HG02938 (cell line): ENCODE measurements around the gene HLA-DOB.
A peak's percentile ranks its signal among the peaks of the same experiment; 100 is the strongest.

ENCODE experiments used
- ATAC-seq: cut with Tn5 transposase; IDR thresholded peaks from one replicate; pipeline ENCODE4 v1.9.1; 2021; ENCODE audit warnings: mild to moderate bottlenecking, moderate library complexity; ENCODE audit not compliant: unreplicated experiment

The HLA-DOB gene

DNA sequence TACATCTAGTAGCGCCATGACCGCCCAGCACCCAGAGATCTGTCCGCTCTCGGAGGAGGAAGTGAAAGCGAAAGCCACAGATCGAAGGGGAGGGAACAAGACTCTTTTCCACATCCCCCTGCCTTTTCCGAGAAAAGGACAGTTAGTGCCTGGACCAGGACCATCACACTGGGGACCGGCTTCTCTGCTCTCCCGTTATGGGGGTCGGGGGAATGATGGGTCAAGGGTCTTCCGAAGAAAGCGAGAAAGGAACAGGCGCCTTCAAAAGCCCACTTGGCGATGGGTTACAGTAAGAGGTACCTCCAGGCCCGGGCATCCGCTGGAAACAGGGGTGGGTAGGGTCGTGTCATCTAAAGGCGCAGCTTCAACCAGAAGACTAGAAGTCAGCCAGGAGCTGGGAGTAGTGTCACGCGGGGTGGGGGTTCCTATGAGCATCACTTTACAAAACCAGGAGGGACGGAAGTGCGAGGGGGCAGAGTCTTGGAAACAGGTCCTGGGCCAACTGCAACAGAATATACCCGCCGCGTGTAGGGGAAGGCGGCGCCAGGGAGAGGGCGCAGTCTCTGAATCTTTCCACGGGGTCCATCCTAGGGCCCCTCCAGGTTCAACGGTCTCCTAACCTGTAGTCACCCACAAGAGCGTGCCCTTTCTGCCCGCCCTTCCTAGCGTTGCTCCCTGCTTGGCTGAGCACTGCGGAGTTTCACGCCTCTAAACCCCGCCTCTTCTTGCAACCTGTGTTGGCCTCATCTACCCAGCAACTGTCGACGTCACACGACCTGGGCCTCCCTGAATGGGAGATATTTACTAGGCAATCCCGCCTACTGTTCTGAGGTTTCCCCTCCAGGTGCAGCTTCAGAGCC, 27.4 kb upstream of the HLA-DOB start, which contains the start of gene PSMB8:
Gene PSMB8, minus strand, starts transcription at position 69 of the 860 bp plus-strand sequence. Its CDS starts 51 bp downstream, at position 18.
- ATAC-seq: peak; percentile 76

DNA sequence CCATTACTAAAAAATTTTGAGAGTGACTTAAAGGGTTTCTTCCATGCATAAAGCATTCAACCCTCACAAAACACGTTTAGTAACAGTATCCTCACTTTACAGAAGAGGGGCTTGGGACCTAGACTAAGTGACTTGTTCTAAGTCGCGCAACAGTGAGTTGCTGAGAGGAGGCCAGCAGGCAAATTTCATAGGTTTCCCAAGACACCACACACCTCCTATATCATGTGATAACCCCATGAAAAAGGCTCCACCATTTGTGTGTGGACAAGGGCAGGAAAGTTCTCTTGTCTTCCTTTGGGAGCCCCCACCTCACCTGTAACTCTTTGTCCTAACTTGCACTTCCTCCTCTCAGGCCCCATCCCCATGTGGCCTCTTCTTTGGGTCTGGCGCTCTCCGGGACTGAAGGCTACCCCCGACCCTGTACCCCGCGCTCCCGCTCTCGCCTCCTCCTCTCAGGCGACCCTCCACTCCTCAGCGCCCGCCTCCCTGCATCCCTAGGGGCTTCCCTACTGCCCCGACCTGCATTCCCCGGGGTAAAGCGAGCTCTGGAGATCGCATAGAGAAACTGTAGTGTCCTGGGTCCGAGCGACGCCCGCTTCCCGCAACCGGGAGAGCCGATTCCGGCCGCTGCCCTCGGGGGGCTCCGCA, 26.7 kb upstream of the HLA-DOB start:
- ATAC-seq: no peak

DNA sequence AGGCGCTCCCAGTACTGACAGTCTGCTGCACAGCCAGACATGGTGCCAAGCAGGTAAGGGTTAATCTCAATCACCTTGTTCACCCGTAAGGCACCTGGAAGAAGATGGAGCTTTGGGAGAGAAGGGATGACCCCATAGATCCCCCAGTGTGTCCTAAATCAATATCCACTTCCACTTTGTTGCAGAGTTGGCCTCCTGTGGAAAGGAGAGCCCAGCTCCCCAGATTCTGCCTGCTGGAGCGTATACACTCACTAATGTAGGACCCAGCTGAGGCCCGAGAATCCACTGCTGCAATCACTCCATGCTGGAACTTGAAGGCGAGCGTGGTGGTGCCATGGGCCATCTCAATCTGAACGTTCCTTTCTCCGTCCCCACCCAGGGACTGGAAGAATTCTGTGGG, 25.9 kb upstream of the HLA-DOB start:
- no peak for ATAC-seq

DNA sequence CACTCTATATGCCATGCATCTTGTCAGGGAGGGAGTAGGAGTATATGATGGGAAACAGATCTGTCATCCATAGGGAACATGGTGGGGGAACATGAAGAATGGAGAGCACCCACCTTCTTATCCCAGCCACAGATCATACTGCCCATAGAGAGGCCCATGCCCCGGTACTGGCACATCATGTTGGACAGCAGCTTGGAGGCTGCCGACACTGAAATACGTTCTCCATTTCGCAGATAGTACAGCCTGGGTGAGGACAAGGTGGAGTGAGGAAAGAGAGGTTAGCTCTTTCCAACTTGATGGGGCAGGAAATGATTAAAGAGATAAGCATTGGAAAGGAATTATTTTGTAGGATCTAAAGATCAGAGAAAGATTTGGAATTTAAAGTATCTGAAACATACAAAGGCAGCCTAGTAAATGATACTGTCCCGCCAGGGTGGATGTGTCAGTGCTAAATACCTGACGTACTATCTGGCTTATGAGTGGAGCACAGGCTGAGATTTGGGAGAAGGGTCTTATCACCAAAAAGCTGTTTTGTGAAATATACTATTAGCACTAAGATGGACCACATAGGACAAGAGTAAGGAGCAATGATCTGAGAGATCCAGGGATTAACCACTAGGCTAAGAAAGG, 25.3 kb upstream of the HLA-DOB start:
- no peak for ATAC-seq

DNA sequence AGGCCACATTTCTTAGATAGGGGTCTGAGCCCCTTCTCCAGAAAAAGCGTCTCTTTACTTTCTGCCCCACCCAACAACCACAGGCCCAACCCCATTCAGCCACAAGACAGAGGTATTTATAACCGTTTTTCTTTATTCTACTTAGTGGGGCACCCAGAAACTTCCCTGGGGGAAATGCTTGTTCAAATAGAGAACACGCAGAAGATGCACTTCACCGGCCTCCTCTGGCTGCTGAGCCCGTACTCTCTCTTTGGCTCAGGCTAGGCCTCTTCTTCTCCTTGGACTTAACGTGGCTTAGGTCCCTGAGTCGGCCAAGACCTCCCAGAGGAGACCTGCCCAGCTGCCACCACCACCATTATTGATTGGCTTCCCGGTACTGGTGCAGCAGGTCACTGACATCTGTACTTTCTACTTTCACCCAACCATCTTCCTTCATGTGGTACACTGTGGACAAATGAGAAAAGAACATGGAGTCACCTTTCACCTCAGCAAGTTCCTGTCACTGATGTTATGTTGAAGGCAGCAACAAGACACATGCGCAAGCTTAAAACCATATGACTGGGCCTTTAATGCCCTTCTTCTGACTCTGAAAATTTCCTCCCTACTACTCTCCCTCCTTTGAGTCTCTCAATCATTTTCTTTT, 23.9 kb upstream of the HLA-DOB start:
- ATAC-seq: no peak

DNA sequence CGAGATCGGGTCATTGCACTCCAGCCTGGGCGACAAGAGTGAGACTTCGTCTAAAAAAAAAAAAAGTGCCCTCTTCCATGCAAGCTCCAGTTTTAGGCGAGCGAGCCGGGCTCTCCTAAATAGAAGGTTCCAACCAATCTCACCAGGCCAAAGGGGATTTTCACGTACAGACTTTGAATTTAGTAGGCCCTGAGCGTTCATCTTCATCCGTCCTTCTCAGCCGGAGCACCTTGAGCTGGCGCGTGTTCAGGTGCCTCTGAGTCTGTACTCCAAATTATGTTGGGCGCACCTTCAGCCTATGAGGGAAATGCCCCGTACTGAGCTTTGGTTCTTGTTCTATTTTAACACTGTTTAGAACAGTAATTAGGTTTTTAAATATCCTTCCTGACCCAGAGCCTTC, 22.6 kb upstream of the HLA-DOB start:
- ATAC-seq: no peak

DNA sequence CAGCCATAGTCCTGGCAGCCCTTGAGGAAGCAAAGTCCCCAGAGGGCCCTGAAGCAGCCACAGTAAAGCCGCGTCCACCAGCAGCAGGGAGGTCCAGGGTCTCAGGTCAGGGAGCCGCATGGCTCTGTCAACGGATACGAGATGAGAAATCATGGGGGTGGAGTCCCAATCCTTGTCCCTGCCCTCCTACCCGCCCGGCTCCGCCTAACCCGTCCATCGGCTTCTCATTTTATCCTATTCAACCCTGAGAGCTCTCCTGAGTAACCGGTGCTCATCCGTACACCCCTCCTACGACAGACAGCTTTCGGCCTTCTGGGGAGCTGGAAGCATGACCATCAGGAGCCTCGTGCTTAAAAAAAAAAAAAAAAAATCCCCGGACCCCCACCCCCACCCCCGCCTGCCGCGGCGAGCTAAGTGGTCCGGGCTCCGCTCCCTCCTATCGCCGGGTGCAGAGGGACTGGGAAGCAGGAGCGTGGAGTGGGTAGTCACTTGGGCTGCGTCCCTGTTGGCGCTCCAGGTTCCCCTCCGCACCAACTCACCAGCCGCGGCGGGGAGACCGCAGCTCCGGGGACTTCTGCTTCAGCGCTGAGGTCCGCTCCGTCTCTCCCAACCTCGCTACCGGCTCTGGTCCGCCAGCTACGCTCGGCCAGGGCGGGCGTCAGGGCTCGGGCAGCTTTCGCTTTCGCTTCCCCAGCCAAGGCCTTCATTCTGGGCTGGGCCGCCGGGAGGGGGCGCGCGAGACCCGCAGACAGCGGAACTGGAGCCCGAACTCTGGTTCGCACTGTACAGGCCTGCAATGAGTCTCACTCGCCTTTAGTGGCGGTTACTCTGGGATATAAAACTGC, 21.5 kb upstream of the HLA-DOB start, which contains the start of gene TAP2:
Gene TAP2, minus strand, starts transcription at position 626 of the 845 bp plus-strand sequence. Its CDS starts 506 bp downstream, at position 120.
- ATAC-seq: peak; percentile 71

DNA sequence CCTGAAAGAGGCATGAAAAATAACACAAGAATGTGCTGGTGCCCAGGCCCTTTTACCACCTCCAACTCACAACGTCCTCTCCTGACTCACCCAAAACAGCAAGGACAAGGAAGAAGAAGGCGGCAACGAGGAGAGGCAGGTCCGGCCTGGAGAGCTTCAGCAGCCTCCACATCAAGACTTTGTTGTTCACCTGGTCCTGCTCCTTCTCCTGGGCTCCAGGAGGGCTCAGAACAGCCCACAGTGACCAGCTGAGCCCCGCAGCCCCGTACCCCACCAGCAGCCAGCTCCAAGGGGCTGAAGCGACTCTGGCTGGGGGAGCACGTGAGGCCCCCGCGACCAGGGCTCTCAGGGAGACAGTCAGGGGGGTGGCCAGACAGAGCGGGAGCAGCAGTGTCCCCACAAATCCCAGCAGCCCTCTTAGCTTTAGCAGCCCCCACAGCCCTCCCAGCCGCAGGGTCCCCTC, 20.9 kb upstream of the HLA-DOB start:
- no peak for ATAC-seq

DNA sequence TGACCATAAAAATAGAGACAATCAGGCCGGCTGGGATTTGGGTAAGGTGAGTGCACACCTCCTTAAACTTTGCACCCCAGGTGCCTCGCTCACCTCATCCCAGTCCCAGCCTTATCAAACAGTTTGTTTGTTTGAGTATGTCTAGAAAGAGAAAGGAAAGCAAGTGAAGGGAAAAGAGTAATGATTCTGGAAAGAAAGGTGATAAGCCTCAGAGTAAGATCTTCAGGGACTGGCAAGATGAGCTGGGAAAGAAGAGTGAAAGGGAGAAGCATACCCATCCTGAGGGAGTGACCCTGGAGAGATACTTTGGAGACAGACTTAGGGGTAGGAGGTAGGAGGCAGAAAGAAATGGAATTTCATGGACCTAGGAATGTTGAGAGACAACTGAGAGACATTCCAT, 20.1 kb upstream of the HLA-DOB start:
- ATAC-seq: no peak

DNA sequence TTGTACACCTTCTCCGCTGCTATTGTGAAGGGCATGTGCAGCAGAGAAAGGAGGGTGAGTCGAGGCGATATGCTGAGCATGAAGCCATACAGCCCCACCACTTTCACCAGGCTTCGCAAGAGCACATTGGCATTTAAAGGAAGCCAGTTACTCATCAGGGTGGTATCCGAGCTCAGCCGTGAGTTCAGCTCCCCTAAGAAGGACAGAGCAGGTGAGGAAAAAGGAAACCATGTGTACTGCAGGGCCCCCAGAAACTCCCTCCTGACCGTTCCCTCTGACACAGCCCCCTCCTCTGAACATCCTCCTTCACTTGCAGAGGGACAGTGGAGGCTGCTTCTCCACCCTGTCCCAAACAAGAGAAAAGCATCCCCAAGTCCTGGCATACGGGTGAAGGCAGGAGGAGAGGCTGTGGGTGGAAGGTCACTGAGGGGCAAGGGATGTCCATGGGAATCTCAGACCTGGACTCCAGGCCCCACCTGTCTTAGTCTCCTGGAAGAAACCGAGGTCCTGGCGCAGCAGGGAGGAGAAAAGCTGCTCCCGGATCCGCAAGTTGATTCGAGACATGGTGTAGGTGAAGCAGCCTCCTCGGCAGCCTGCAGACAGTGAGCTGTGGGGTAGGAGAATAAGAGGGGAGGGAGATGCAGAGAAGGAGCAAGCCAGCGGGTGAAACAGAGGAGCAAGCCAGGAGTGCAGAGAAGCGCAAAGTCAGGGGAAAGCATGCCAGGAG, 18.5 kb upstream of the HLA-DOB start:
- no peak for ATAC-seq

DNA sequence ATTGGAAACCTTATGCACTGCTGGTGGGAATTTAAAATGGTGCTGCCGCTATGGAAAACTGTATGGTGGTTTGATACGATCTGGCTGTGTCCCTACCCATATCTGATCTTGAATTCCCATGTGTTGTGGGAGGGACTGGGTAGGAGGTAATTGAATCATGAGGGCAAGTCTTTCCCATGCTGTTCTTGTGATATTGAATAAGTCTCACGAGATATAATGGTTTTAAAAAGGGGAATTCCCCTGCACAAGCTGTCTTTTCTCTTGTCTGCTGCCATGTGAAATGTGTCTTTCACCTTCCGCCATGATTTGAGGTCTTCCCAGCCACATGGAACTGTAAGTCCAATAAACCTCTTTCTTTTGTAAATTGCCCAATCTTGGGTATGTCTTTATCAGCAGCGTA, 16.9 kb upstream of the HLA-DOB start:
- no peak for ATAC-seq

DNA sequence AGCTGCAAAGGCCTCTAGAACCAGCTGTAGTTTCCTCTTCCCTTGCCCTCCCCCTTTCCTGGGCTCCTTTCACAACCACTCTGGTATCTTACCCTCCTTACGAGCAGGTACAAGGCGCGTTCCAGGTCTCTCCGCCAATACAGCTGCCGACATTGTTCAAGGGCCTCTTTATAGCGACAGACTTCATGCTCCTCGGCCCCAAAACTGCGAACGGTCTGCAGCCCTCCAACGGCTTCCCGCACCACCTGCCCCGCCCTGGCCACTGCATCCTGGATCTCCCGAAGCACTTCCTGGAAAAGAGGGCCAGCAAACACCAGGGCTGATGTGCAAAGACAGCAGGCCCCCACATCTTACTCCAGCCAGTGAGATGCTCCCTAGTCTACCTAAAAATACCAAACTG, 15.7 kb upstream of the HLA-DOB start:
- no peak for ATAC-seq

DNA sequence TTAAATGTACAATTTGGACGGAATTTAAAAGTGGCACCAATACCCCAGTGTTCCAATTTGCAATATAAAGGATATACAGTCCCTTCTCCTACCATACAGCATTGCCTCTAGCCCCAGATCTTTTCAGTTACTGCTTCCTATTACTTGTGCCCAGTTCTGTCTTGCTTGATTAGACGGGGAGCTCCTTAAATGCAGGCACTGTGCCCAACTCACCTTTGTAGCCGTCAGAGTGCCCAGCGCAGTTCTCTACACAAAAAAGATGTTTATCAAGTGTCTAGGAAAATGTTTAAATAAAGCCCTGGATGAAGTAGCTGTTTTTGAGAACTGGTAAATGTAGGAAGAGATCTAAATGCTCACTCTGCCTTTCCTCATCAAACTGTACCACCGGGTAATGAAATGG, 14.1 kb upstream of the HLA-DOB start:
- ATAC-seq: no peak

DNA sequence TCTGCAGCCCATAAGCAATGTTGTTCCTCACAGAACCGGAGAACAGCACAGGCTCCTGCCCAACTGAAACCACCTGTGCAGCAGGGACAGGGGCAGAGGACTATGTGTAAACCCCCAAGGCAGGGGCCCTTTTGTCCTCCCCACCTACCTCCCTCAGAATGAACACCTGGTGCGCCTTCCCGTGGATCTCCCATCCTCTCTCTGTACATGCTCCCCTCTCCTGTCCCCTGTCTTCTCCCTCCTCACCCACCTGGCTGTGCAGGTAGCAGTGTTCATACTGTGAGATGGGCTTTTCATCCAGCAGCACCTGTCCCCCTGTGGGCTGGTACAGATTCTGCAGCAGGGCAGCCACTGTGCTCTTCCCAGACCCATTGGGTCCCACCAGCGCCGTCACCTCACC, 13.2 kb upstream of the HLA-DOB start:
- ATAC-seq: no peak

DNA sequence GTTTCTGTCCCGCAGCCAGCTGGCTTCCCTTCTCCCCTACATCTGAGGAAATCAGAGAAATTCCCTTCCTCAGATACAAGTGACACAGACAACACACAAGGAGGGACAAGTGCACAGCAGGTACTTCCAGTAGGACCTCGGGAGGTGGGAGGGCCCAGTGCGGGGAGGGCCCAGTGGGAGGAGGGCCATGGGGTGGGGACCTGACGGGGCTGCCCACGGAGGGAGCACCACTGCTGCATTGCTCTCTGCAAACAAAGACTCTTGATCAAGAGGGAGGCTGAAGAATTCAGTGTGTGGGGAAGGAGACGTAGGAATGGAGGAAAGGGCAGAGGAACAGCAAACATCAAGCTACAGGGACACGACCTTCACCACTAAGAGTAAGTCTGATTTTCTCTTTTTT, 12.7 kb upstream of the HLA-DOB start:
- no peak for ATAC-seq

DNA sequence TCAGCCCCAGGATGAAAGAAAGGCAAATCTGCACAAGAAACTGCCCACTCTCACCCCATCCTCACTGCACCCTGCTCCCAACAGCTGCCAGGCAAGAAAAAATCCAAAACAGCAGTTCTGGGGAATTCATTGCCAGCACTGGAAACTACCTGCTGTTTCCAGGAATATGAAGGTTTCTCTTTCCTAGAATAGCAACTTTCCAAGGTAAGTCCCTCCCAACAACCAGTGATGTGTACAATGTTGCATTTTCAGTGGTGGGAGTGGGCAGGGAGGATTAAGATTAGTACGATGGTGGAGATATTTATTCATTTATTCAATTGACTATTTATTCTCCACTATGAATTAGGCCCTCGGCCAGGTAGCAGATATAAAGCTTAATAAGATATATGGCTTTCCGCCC, 10.2 kb upstream of the HLA-DOB start:
- ATAC-seq: no peak

DNA sequence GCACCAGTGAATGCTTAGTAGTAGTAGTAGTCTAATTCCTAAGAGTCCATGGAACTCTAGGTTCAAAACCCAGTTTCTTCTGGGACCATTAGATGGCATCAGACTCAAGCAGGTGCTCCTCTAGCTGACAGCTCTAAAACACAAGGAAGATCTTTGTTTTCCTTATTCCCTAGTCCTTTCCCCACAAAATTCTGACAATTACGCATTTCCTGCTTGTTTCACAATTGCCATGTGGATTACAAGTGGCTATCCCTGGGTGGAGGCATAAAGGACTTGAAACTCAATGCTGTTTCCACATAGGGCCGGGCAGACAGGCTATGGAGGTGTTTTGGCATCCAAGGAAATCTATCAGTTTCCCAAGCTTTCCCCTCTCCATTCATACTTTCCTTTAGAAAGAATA, 9.2 kb upstream of the HLA-DOB start:
- ATAC-seq: no peak

DNA sequence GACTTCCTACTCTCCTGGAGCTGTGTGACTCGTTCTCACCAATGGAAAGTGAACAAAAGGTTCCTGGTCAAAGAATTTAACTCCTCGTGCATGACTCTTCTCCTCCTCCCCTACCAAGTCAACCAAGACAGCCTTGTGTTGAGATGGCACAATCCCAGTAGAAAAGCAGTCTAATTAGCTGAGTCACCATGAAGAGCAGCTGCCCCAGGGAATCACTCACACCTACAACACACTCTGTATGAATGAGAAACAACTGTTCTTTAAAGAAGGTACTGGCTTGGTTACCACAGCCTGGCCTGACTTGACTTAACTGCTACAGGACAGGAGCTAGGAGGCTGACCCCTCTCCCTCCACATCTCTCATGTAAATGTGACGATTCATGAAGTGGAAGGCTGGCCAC, 2.9 kb upstream of the HLA-DOB start:
- ATAC-seq: no peak

DNA sequence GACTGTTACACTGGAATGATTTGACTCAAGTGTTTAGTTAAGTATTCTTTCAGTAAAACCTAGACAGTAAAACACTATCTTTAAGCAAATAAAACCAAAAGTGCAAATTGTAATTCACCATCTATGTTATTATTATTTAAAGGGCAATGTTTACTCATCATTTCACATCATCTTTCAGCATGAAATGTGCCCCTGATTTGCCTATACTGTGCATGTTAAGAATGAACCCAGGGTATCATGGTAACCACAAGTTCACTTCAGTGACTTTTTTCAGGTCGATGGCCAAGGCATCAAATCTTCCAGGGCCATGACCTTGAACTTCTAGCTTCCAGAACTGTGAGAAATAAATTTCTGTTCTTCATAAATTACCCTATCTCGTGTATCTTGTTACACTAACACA, 2.1 kb upstream of the HLA-DOB start:
- no peak for ATAC-seq

DNA sequence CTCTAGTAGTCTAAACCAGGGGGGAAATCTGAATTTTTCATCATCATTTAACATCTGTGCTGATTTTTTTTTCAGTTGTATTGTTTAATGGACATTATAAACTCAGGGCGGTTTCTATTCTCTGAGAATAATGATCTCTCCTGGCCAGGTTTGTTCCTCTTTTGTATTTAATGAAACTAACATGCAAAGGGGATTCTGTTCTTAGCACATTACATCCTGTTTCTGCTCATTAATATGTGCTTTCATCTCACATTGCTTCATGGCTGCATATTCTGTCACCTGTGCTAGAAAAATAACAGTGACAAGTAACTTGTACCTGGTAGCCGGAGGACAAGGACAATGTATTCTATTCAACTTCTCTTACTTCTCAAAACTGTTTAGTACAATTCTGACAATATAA, 806 bp downstream of the HLA-DOB start:
- ATAC-seq: peak; percentile 48
